ENCODE measurements around the gene ESRP2.
A peak's percentile ranks its signal among the peaks of the same experiment; 100 is the strongest.

The ESRP2 gene

GRCh38 chr16:68235887-68236136 lies at the start of gene ESRP2:
Gene ESRP2 (minus strand): TSS chr16:68236127. CDS start chr16:68236045, 82 bp downstream.
- H3K9ac ChIP-seq (ENCODE audit: low read length): peak within 1 kb of the TSS; percentile 87
- H3K27me3 ChIP-seq (ENCODE audit: control insufficient read depth, insufficient read depth, low read length): no peaks in the 10 kb centered on the region
- H3K4me3 ChIP-seq (ENCODE audit: low read length): peak within 1 kb of the TSS; percentile 85

GRCh38 chr16:68285683-68286082 lies 49.8 kb upstream of the ESRP2 start:
- Histone ChIP-seq H3K9me3 (ENCODE audit: control insufficient read depth, low read length) (no peaks in the 10 kb centered on the region), H3K9ac (ENCODE audit: low read length) (no peak overlapping the region), H3K4me1 (ENCODE audit: control insufficient read depth, insufficient read depth, low read length) (peaks cover 9% of the 10 kb centered on the region), H3K27me3 (ENCODE audit: control insufficient read depth, insufficient read depth, low read length) (no peaks in the 10 kb centered on the region), H3K4me3 (ENCODE audit: low read length) (no peak overlapping the region), H3K36me3 (ENCODE audit: control insufficient read depth, insufficient read depth, low read length) (peaks cover 2% of the 10 kb centered on the region)

More at GRCh38 chr16:68235887-68236136, at the start of gene ESRP2:
- Histone ChIP-seq H3K9me3 (ENCODE audit: control insufficient read depth, low read length) (no peaks in the 10 kb centered on the region), H3K36me3 (ENCODE audit: control insufficient read depth, insufficient read depth, low read length) (peaks cover 10% of the 10 kb centered on the region), H3K4me1 (ENCODE audit: control insufficient read depth, insufficient read depth, low read length) (peaks cover 33% of the 10 kb centered on the region)

- Histone ChIP-seq H3K9ac (ENCODE audit: low read length) (no peak overlapping the region), H3K4me1 (ENCODE audit: control insufficient read depth, insufficient read depth, low read length) (peaks cover 13% of the 10 kb centered on the region), H3K9me3 (ENCODE audit: control insufficient read depth, low read length) (no peaks in the 10 kb centered on the region), H3K36me3 (ENCODE audit: control insufficient read depth, insufficient read depth, low read length) (no peaks in the 10 kb centered on the region), H3K27me3 (ENCODE audit: control insufficient read depth, insufficient read depth, low read length) (no peaks in the 10 kb centered on the region), H3K4me3 (ENCODE audit: low read length) (no peak overlapping the region)
Measured at GRCh38 chr16:68284847-68285246, 48.9 kb upstream of the ESRP2 start.

- Histone ChIP-seq H3K27me3 (ENCODE audit: control insufficient read depth, insufficient read depth, low read length) (no peaks in the 10 kb centered on the region), H3K9ac (ENCODE audit: low read length) (no peak overlapping the region), H3K36me3 (ENCODE audit: control insufficient read depth, insufficient read depth, low read length) (no peaks in the 10 kb centered on the region), H3K9me3 (ENCODE audit: control insufficient read depth, low read length) (no peaks in the 10 kb centered on the region), H3K4me1 (ENCODE audit: control insufficient read depth, insufficient read depth, low read length) (peaks cover 15% of the 10 kb centered on the region), H3K4me3 (ENCODE audit: low read length) (no peak overlapping the region)
Measured at GRCh38 chr16:68283801-68284598, 48.1 kb upstream of the ESRP2 start.

GRCh38 chr16:68283346-68283745 lies 47.4 kb upstream of the ESRP2 start:
- H3K4me3 ChIP-seq (ENCODE audit: low read length): no peak overlapping the region
- peaks cover 15% of the 10 kb centered on the region for H3K4me1 ChIP-seq (ENCODE audit: control insufficient read depth, insufficient read depth, low read length)
- no peaks in the 10 kb centered on the region for H3K9me3 ChIP-seq (ENCODE audit: control insufficient read depth, low read length)
- no peak overlapping the region for H3K9ac ChIP-seq (ENCODE audit: low read length)
- no peaks in the 10 kb centered on the region for H3K27me3 ChIP-seq (ENCODE audit: control insufficient read depth, insufficient read depth, low read length)
- H3K36me3 ChIP-seq (ENCODE audit: control insufficient read depth, insufficient read depth, low read length): no peaks in the 10 kb centered on the region

- no peaks in the 10 kb centered on the region for H3K27me3 ChIP-seq (ENCODE audit: control insufficient read depth, insufficient read depth, low read length)
- peaks cover 6% of the 10 kb centered on the region for H3K4me1 ChIP-seq (ENCODE audit: control insufficient read depth, insufficient read depth, low read length)
- no peaks in the 10 kb centered on the region for H3K9me3 ChIP-seq (ENCODE audit: control insufficient read depth, low read length)
- H3K36me3 ChIP-seq (ENCODE audit: control insufficient read depth, insufficient read depth, low read length): no peaks in the 10 kb centered on the region
- H3K9ac ChIP-seq (ENCODE audit: low read length): no peak overlapping the region
- no peak overlapping the region for H3K4me3 ChIP-seq (ENCODE audit: low read length)
Measured at GRCh38 chr16:68282064-68282452, 46.1 kb upstream of the ESRP2 start.

GRCh38 chr16:68281368-68282063 lies 45.6 kb upstream of the ESRP2 start:
- H3K4me3 ChIP-seq (ENCODE audit: low read length): no peak overlapping the region
- H3K4me1 ChIP-seq (ENCODE audit: control insufficient read depth, insufficient read depth, low read length): peaks cover 6% of the 10 kb centered on the region
- no peaks in the 10 kb centered on the region for H3K9me3 ChIP-seq (ENCODE audit: control insufficient read depth, low read length)
- H3K27me3 ChIP-seq (ENCODE audit: control insufficient read depth, insufficient read depth, low read length): no peaks in the 10 kb centered on the region
- H3K36me3 ChIP-seq (ENCODE audit: control insufficient read depth, insufficient read depth, low read length): no peaks in the 10 kb centered on the region
- no peak overlapping the region for H3K9ac ChIP-seq (ENCODE audit: low read length)

GRCh38 chr16:68279726-68280558 lies 44.0 kb upstream of the ESRP2 start:
- H3K9me3 ChIP-seq (ENCODE audit: control insufficient read depth, low read length): no peaks in the 10 kb centered on the region
- H3K9ac ChIP-seq (ENCODE audit: low read length): no peak overlapping the region
- H3K4me1 ChIP-seq (ENCODE audit: control insufficient read depth, insufficient read depth, low read length): peaks cover 14% of the 10 kb centered on the region
- H3K4me3 ChIP-seq (ENCODE audit: low read length): no peak overlapping the region
- no peaks in the 10 kb centered on the region for H3K27me3 ChIP-seq (ENCODE audit: control insufficient read depth, insufficient read depth, low read length)
- H3K36me3 ChIP-seq (ENCODE audit: control insufficient read depth, insufficient read depth, low read length): no peaks in the 10 kb centered on the region

- H3K4me3 ChIP-seq (ENCODE audit: low read length): no peak overlapping the region
- no peaks in the 10 kb centered on the region for H3K9me3 ChIP-seq (ENCODE audit: control insufficient read depth, low read length)
- H3K27me3 ChIP-seq (ENCODE audit: control insufficient read depth, insufficient read depth, low read length): no peaks in the 10 kb centered on the region
- H3K4me1 ChIP-seq (ENCODE audit: control insufficient read depth, insufficient read depth, low read length): peaks cover 30% of the 10 kb centered on the region
- H3K9ac ChIP-seq (ENCODE audit: low read length): no peak overlapping the region
- no peaks in the 10 kb centered on the region for H3K36me3 ChIP-seq (ENCODE audit: control insufficient read depth, insufficient read depth, low read length)
Measured at GRCh38 chr16:68276223-68276622, 40.3 kb upstream of the ESRP2 start.

- no peaks in the 10 kb centered on the region for H3K36me3 ChIP-seq (ENCODE audit: control insufficient read depth, insufficient read depth, low read length)
- peaks cover 30% of the 10 kb centered on the region for H3K4me1 ChIP-seq (ENCODE audit: control insufficient read depth, insufficient read depth, low read length)
- no peaks in the 10 kb centered on the region for H3K27me3 ChIP-seq (ENCODE audit: control insufficient read depth, insufficient read depth, low read length)
- H3K9ac ChIP-seq (ENCODE audit: low read length): no peak overlapping the region
- H3K4me3 ChIP-seq (ENCODE audit: low read length): no peak overlapping the region
- H3K9me3 ChIP-seq (ENCODE audit: control insufficient read depth, low read length): no peaks in the 10 kb centered on the region
Measured at GRCh38 chr16:68275611-68276191, 39.8 kb upstream of the ESRP2 start.

- no peaks in the 10 kb centered on the region for H3K9me3 ChIP-seq (ENCODE audit: control insufficient read depth, low read length)
- H3K4me1 ChIP-seq (ENCODE audit: control insufficient read depth, insufficient read depth, low read length): peaks cover 24% of the 10 kb centered on the region
- no peak overlapping the region for H3K4me3 ChIP-seq (ENCODE audit: low read length)
- no peaks in the 10 kb centered on the region for H3K36me3 ChIP-seq (ENCODE audit: control insufficient read depth, insufficient read depth, low read length)
- no peak overlapping the region for H3K9ac ChIP-seq (ENCODE audit: low read length)
- no peaks in the 10 kb centered on the region for H3K27me3 ChIP-seq (ENCODE audit: control insufficient read depth, insufficient read depth, low read length)
Measured at GRCh38 chr16:68274441-68274840, 38.5 kb upstream of the ESRP2 start.

GRCh38 chr16:68273896-68274295 lies 38.0 kb upstream of the ESRP2 start:
- no peak overlapping the region for H3K4me3 ChIP-seq (ENCODE audit: low read length)
- H3K9ac ChIP-seq (ENCODE audit: low read length): no peak overlapping the region
- H3K4me1 ChIP-seq (ENCODE audit: control insufficient read depth, insufficient read depth, low read length): peaks cover 24% of the 10 kb centered on the region
- no peaks in the 10 kb centered on the region for H3K9me3 ChIP-seq (ENCODE audit: control insufficient read depth, low read length)
- H3K36me3 ChIP-seq (ENCODE audit: control insufficient read depth, insufficient read depth, low read length): no peaks in the 10 kb centered on the region
- no peaks in the 10 kb centered on the region for H3K27me3 ChIP-seq (ENCODE audit: control insufficient read depth, insufficient read depth, low read length)

Measured in mucosa of stomach (tissue), 1 donor.